CMK (cell line): ENCODE results near the gene NLGN1.

ENCODE experiments used
- DNase-seq: peaks from one replicate; pipeline ENCODE4 v3.0.0-alpha.2; 2010; ENCODE audit warnings: low read depth

The NLGN1 gene

DNA sequence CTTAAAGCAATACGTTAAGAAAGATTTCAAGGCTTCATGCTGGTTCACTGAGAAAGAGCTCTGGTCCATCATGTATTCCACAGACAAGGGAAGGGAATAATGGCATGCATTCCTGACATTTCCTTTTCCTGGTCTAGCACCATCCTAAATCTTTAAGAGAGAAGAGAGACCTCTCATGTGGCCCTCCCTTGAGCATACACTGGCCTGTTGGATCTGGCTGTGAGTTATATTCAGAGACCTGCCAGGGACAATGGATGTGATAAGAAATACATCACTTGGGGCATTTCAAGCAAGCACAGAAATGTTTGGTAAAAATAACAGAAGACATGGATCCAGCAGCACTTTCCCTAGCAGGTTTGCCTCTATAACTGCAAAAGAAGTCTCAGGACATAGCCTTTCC is 507.8 kb downstream of the NLGN1 start:
- DNase-seq = no peak

DNA sequence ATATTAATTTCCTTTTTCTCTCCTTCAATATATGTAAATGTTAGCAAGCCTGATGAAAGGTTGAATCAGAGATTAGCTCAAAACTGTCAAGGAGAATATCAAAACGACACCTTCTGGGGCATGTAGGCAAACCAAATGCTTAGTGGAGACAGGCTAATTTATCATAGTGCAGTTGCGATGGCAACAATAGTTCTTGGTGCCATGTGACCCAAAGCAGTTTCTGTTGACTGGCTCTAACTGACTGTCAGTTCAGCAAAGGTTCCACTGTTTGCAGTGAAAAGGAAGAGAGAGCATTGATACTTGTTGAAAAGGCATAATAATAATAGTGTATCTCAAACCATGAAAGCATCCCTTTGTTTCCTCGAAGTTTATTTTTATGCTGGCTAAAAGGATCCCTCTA is 513.9 kb downstream of the NLGN1 start:
- no peak for DNase-seq

DNA sequence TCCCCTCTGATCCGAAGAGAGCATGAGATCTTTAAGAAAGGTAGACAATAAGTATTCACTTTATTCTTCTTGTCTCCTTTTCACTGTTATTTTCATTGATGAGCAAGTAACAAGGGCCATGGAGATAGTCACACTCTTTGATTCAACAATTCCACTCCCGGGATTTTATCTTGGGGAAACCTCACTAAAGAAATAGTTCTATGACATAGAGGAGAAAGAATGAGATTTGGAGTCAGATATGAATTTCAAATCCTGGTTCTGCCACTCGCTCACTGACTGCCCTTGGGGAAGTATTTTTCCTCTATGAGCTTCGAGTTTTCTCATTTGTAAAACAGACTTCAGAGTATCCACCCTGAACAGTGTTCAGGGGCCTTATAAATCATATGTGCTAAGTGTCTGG is 514.6 kb downstream of the NLGN1 start:
- no peak for DNase-seq

DNA sequence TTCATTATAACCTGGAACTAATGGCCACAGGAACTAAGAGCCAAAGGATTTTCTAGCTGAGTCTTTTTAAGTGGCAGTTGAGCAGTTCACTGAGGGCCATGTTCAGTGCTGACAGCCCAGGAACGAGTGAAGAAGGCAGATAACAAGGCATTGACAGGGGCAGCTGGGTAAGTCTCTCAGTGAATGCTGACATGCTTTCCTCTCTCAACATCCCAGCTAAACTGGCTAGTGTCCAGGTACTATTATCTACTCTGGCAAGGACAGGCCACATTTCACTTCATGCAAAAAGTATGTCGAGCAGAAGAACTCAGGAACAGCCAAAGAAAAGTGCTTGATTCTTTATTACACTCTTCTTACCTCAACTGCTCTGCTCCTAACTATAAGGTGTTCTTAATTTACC is 515.9 kb downstream of the NLGN1 start:
- DNase-seq = peak; percentile 12

DNA sequence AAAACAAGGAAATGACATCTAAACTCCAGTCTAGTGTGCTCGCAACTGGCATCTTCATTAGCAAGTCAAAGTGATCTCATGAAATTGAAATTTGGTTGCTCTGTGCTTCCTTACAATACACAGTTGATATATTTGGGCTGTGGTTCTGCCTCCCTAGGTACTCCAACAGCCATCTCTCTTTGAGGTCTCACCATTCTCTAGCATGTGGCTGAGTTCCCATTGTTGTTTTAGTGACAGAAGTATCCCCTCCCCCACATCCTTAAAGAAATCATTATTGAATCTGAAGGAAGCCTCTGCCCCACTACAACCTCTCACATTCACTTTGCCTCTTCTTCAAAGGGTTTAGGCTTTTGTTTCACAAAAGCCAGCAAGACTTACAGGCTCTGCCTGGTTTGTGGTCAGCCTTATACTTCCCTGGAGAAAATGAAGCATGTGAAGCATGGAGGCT is 516.5 kb downstream of the NLGN1 start:
- no peak for DNase-seq

DNA sequence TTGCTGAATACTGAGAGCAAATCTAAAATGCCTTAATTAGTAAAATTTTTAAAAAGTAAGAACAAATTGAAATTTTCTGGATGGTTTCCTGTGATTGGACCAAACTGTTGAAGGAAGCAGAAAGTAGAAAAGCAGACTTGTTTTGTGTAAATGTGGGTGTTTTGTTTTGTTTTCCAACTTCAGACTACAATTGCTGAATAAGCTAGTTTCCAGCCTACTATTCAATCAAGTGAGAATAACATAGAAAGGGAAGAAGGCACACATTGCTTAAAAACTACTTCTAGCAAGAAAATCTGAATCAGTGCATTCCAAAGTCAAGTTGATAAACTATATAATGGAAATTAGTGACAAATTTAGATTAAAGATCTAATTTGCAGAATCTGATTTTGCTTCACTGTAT is 519.3 kb downstream of the NLGN1 start:
- no peak for DNase-seq

DNA sequence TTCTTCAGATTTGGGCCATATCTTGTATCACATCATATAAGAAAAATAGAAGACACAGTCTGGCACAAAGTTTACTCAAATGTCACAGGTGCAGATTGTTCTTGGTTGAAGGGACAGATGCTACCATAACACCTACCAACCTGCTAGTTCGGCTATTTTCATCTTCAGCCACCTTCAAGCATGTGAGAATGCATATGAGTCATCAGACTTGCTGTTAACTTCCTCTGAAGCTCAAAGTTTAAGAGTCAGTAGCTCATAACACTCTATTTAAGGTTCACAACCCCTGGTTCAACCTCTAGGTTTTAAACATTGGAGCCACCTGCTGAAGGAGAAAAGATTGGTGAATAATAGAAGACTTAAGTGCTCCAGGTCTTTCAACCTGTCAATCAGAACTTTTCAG is 522.8 kb downstream of the NLGN1 start:
- DNase-seq = no peak

DNA sequence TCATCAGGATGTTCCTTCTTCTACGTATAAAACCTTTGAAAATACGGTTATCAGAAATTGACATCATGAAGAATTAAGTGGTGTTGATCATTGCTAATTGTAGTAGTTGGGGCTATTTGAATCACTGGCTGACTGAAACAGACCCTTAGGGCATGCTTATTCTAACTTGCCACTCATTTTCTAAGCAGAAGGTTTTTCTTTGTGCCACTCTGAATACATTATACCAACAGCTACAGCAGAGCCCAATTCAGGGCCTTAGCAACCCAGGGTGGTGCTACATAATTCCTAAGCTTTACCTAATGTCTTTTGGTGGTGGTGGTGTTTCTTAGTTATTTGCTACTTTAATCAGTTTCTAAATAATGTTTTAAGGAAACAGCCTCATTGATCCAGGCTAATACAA is 524.2 kb downstream of the NLGN1 start:
- DNase-seq = no peak

DNA sequence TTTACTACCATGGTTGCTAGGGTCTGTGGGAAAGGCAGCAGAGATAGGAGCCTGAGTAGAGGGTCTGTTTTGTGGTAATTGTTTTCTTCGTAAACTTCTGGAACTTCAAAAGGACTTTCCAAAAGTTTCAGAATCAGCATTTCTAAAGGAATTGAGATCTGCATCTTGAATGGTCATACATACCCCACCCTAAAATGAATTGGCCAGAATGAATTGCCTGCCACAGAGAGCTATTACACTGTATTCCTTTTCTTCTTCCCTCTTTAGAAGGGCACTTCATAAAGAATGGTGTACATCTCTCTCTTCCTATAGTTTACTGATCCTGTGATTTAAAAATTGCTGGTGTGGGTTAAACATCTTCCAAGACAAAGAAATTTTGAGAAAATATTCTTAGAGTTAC is 525.7 kb downstream of the NLGN1 start:
- DNase-seq = no peak

DNA sequence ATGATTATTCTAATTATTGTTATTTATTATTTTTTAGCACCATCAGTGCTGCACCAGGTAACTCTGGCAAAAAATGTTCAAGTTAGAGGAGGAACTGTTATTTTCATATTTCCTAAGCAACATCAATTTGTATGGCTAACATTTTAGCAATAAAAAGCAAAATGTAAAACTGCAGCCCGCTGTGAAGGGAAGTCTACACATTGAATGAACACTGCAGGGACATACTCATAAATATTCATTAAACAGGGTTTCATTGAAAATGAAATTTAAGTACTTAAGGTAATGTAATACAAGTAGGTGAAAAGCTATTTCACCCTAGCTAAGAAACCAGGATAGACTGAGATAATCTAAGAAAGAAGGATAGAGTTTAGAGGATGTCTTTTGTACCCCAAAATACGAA is 532.7 kb downstream of the NLGN1 start:
- no peak for DNase-seq

DNA sequence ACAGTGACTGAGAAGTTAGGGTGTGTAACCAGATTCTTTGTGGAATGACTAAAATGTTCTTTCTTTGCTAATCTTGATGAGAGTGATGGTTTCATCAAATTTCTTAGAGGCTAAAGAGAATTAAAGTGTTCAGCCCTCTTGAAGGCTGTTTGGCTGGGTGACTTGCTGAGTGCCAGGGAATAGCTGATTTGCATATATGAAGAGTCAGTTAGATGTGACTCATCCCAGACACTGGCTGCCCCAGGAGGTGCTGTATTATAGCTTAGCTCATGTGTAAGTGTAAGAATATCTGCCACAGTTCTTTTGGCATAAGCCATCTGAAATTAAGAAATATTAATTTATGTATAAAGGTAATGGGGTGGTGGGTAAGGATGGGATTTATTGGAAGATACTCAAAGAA is 535.1 kb downstream of the NLGN1 start:
- no peak for DNase-seq

DNA sequence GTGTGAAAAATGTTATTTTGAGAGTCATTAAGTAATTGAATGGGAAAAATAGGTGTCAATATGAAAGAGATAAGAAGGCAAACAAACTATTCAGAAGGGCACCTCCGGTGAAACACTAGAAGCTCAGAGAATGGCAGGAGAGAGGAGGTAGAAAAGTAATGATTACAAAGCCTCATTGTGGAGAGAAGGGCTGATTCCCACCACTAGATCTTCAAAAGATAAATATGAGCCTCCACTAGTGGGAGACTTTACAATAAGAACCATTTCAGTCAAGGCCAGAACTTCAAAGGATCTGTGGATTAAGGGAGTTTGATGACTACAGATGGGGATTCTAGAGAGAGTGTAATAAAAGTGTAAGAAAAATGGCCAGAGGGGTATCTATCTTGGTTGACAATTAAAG is 535.6 kb downstream of the NLGN1 start:
- DNase-seq = no peak

DNA sequence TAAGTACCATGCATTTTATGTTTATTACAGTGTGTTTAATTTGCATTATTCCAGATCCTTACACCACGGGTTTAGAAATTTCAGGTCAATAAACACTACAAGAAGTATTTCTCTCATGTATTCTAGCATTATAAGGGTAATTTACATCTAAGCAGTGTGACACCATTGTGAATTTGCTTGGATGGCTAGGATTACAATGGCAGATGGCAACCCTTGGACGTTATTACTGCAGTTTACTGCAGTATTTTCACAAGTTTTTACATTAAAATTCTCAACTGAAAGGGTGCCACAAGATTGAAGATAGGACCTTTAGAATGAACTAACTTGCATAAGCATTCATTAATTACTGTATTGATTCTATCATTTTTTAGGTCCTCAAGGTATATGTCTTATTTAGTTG is 538.8 kb downstream of the NLGN1 start:
- no peak for DNase-seq

DNA sequence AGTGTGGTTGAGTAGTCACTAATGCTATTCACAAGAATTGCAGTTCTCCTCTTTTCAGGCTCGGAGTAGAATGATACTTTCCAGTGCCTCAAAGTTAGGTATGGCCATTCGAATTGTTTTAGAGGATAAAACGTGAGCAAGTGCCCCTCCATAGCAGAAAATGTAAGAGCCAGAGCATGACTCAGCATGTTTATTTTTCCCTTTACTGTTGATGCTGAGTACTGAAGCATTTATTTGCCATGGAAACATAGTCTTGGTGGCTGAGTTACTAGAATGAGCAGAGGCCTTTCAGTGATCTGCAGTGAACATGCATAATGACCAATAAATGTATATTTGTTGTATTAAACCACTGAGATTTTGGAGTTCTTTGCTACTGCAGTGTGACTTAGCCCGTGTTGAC is 540.6 kb downstream of the NLGN1 start:
- DNase-seq = no peak

DNA sequence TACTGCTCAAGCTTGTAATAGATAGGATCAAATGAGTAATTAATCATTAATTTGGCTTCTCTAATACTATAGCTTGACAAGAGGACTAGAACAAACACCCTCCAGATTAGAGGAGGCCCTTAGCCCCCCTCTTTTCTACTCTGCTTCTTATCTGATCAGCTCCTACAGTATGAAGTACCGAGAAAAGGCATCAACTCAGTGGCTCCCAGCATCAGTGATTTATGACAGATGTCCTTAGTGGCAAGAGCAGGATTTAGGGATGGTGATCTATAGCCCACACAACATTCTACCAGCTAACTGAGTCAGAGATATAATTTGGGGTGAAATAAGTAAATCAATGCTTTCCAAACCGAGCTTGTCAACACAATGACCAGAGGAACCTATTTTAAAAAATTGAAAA is 541.1 kb downstream of the NLGN1 start:
- DNase-seq = no peak

DNA sequence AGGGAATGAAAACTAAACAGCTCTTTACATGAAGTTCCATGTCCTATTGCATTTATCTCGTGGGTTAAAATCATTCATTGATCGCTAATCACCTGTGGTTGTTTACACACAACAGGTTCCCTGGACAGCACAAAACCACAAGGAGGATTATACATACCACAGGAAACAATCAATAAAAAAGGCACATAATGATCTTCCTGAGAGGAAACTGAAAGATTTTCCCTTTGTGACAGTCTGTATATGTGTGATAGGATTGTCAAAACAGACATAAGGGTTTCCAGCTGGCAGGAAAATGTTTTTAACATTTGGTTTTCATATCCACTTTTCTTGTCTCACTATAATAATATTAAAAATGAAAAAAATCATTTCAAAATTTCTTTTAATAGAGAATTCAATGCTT is 541.8 kb downstream of the NLGN1 start:
- DNase-seq = no peak

DNA sequence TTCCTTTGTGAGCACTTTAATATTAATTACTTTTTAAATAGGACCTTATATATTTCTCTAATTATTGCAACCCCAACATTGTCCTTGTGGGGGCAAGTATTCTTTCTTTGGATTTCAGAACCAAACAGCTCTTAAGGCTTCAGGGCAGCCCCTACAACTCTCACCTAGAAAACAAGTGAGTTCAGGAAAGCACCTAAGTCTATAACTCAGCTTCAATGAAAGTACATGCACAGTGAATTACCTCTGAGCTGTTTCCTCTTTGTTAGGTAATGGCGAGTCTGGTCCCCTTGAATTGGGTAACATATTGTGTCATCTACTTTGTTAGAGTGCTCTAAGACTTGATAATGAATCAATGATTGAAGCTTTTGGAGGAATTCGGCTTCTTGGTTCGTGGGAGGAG is 545.7 kb downstream of the NLGN1 start:
- DNase-seq = no peak

DNA sequence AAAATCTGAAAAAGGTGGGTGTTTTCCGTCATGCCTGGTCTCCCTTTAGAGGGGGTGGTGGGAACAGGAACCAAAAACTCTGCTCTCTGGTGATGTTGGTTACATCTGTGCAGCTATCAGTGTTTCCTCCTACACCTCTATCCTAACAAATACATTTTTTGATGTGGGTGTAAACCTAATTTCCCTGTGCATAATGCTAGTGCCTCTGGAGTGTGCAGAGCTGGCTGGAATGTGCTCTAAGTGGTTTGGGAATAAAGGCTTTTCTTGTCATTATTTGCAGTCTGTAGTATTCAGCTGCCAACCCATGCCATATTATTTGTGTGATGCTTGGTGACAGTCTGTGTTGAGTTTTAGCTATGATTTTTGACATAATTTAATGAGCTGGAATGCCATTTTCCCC is 547.6 kb downstream of the NLGN1 start:
- DNase-seq = no peak

DNA sequence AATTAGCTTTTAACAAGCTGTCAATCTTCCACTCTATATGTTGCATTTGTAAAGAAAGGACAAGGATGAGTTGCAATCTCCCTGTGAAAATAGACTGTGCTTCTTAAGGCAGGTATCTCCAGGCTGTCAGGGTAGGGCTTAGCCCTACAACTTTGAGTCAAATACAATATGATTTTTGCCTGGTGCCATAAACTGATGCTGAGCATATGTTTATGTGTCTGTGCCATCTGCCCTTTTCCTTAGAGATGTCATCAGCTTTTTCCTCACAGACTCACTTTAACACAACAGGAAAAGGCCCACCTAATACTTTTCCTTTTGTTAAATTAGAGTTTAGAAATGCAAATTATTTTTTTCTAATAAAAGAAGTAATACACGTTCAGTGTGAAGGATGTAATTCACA is 548.3 kb downstream of the NLGN1 start:
- no peak for DNase-seq

DNA sequence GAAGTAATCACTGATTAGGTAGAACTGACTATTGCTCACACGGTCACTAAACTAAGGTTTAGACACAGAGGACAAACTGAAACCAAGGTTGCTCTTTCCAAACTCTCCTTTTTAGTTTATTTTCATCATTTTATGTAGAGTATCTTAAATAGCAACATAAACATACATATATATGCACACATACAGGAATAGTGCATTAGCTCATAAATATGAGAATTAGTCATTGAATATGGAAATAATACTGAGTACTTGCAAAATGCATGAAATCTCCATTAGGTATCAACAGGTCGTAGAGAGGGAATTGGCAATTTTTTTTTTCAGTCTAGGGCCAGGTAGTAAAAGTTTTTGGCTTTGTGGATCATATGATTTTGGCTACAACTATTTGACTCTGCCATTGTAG is 557.1 kb downstream of the NLGN1 start:
- no peak for DNase-seq

DNA sequence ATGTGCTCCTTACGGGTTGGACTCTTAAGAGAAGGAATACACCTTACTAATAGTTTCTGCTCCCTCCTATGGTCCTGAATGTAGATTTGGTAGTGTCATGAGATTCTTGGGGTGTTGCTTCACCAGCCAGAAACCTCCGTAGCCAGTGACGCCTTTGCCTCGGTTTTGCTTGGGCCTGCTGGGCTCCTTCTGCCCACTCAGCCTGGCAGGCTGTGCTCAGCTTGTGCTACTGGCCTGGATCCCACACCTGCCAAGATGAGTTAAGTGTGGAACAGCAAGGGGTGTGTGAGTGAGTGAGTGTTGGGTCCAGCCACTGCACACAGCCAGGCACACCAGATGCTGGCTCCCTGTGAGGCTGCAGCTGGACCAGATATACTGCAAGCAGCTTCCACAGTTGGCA is 560.1 kb downstream of the NLGN1 start:
- DNase-seq = no peak

DNA sequence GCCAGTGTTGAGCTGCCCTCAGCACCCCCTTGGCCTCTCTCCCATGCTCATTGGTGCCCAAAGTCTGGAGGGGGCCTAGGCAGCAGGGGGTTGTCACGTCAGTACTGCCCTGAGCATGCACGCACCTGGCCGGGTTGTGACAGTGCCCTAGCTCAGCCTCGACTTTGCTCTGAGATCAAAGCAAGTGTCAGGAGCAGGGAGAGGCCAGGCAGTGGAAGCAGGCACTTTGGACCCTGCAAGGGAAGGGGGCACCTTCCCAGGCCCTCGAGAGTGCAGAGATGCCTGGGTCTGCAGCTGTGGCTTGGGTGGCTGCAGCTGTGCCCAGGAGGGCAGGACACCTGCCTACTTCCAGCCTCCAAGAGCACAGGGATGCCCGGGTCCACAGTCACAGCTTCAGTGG is 561.3 kb downstream of the NLGN1 start:
- no peak for DNase-seq

DNA sequence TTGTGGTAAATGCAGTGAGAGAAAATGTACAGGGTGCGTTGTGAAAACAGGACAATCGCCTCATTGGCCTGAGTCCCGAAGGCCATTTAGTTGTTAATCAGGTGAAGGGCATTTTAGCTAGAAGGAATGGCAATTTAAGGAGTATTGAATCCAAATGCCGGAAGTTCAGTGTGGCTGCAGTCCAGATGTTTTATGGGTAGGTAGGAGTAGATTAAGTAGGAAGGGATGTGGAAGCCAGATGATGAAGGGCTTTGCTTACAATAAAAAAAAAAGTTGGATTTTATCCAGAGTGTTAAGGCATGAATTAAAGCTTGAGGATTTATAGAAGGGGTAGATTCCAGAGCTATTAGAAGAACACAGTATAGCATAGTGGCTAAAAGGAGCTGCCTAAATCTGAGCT is 572.7 kb downstream of the NLGN1 start:
- no peak for DNase-seq

DNA sequence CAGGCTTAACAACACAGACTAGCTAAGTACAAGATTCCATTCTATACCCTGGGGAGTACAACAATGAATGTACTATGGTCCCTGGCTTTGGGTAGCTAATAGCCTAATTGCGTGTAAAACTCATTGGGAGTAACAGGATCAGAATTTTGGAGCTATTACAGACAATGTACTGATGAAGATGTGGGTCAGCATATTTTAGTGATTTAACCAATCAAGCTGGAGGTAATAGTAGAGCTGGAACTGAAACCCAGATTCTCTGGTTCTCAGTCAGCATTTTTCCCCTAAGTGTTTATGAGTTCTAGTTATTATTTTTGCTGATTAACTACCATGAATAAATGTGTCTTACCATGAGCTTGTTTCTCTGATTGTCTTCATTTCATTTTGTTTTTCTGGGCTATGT is 578.7 kb downstream of the NLGN1 start:
- DNase-seq = no peak

DNA sequence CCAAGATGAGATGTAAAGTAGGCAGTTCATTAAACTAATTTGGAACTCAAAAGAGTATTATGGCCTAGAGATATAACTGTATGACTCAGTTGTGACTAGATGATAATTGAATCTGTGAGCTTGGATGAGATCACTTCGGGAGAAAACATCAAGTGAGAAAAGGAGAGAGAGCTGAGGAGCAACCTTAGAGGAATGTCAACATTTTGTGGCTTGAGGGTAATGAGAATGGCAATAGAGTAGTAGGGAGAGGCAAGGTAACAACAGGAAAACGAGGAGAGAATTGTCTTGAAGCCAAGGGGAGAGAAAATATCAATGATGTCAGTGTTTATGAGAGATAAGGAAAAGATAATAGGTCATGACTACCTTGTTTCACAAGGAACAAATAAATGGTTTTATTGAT is 580.2 kb downstream of the NLGN1 start:
- no peak for DNase-seq
